SK-N-SH treated with all-trans-retinoic acid at 6 μM for 48 hours (cell line): ENCODE data around the gene OLFML2B.

Experiments
- CREB5 ChIP-seq: fragments of 250-450 bp; sonication (Bioruptor Pico); IDR thresholded peaks from 2 replicates; pipeline ENCODE4 v1.5.1; 2020; ENCODE audit warnings: low read depth, mild to moderate bottlenecking, moderate library complexity
- CSDC2 ChIP-seq: fragments of 250-450 bp; sonication (Bioruptor Pico); IDR thresholded peaks from 2 replicates; pipeline ENCODE4 v1.5.0; 2020; ENCODE audit warnings: mild to moderate bottlenecking, moderate library complexity
- CSRNP3 ChIP-seq: fragments of 250-450 bp; sonication (Bioruptor Pico); IDR thresholded peaks from 2 replicates; pipeline ENCODE4 v1.5.1; 2021; ENCODE audit warnings: mild to moderate bottlenecking, moderate library complexity
- ISL1 ChIP-seq: fragments of 250-450 bp; sonication (Bioruptor Pico); IDR thresholded peaks from 2 replicates; pipeline ENCODE4 v2.1.2; 2022; ENCODE audit warnings: mild to moderate bottlenecking, moderate library complexity
- PATZ1 ChIP-seq: fragments of 250-450 bp; sonication (Bioruptor Pico); IDR thresholded peaks from 2 replicates; pipeline ENCODE4 v1.8.0; 2020; ENCODE audit warnings: mild to moderate bottlenecking, moderate library complexity, borderline replicate concordance
- PPARA ChIP-seq: fragments of 250-450 bp; sonication (Bioruptor Pico); IDR thresholded peaks from 2 replicates; pipeline ENCODE4 v1.5.0; 2020; ENCODE audit warnings: mild to moderate bottlenecking, borderline replicate concordance
- RARB ChIP-seq: fragments of 250-450 bp; sonication (Bioruptor Pico); IDR thresholded peaks from 2 replicates; pipeline ENCODE4 v1.8.0; 2021; ENCODE audit warnings: mild to moderate bottlenecking, moderate library complexity
- ZNF8 ChIP-seq: fragments of 450-650 bp; formaldehyde crosslinking; IDR thresholded peaks from 2 replicates; pipeline ENCODE4 v1.5.0; 2020; ENCODE audit warnings: mild to moderate bottlenecking, moderate library complexity

GRCh38 chr1:161970633-161971032 lies 53.0 kb downstream of the OLFML2B start:
- TF ChIP-seq ZNF8 (CRISPR knock-in tag) (no peak), CSRNP3 (CRISPR knock-in tag) (no peak), PATZ1 (no peak), CREB5 (CRISPR knock-in tag) (no peak), PPARA (CRISPR knock-in tag) (no peak), RARB (no peak), ISL1 (CRISPR knock-in tag) (no peak), CSDC2 (no peak)
